Glomerular visceral epithelial cell (primary cell): ENCODE results near the gene NUDT13.

Experiments used
- DNase-seq: peaks from one replicate; pipeline ENCODE4 v3.0.0-alpha.2; 2016; ENCODE audit errors: extremely low spot score

The NUDT13 gene

GRCh38 chr10:73163096-73163495 is 52.8 kb downstream of the NUDT13 start:
- no peak for DNase-seq

GRCh38 chr10:73166972-73167371 is 56.7 kb downstream of the NUDT13 start:
- no peak for DNase-seq

- no peak for DNase-seq
Observed at GRCh38 chr10:73167458-73167782, 57.2 kb downstream of the NUDT13 start.

GRCh38 chr10:73167783-73168464 is 57.7 kb downstream of the NUDT13 start, which contains the start of the genes ECD and FAM149B1:
Gene ECD, minus strand, starts transcription at chr10:73168008. Its CDS starts 4,071 bp downstream, at chr10:73163937.
Gene FAM149B1, plus strand, starts transcription at chr10:73168119. Its CDS starts 221 bp downstream, at chr10:73168340.
- peak; percentile 95 for DNase-seq

GRCh38 chr10:73168465-73168803 is 58.2 kb downstream of the NUDT13 start:
- DNase-seq = no peak

- DNase-seq = no peak
Observed at GRCh38 chr10:73169320-73169719, 59.1 kb downstream of the NUDT13 start.

GRCh38 chr10:73172867-73173266 is 62.6 kb downstream of the NUDT13 start:
- no peak for DNase-seq

GRCh38 chr10:73174148-73174925 is 64.1 kb downstream of the NUDT13 start:
- no peak for DNase-seq
